ENCODE results near the gene MYL7. TPM values are rescaled to one million over a fixed set of nuclear protein-coding genes. Genes with fewer than 3 reads are reported as not detected.

The MYL7 gene
- total and polyA plus RNA-seq, 2 of the 4 experiments (the other 2 are of a cell fraction), result 0.24 TPM; not detected in 1

DNA sequence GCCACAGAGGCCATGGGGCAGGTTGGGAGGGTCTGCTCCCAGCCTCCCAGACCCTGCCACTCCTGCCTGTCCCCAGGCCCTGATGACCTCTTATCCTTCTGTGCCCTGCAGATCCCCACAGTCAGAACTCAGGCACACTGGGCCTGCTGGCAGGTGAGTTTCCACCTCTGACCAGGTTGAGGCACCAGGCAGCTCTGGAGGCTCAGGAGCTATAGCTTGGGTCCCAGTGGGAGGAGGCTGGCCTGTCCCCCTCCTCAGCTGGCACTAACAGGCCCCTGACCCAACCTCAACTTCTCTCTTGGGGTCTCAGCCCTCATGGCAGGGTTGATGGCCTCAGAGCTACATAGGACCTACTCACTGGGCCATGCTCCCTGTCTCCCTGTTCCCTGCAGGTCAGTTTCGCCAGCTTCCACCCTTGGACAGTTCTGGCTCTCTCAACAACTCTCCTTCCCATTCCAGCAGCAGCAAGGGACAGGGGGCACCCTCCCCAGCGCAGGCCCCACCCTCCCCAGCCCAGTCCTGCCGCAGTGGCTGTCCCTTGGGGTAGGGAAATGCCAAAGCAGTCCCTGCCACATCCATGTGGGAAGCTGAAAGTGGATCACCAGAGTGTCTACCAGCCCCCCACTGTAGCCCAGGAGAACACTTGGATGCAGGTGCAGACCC is 39.7 kb downstream of the MYL7 start (continued):
- TF ChIP-seq BHLHE40 (IDR thresholded peaks at IDR 0.05; ENCODE audit: low read depth, low read length), result no peak

DNA sequence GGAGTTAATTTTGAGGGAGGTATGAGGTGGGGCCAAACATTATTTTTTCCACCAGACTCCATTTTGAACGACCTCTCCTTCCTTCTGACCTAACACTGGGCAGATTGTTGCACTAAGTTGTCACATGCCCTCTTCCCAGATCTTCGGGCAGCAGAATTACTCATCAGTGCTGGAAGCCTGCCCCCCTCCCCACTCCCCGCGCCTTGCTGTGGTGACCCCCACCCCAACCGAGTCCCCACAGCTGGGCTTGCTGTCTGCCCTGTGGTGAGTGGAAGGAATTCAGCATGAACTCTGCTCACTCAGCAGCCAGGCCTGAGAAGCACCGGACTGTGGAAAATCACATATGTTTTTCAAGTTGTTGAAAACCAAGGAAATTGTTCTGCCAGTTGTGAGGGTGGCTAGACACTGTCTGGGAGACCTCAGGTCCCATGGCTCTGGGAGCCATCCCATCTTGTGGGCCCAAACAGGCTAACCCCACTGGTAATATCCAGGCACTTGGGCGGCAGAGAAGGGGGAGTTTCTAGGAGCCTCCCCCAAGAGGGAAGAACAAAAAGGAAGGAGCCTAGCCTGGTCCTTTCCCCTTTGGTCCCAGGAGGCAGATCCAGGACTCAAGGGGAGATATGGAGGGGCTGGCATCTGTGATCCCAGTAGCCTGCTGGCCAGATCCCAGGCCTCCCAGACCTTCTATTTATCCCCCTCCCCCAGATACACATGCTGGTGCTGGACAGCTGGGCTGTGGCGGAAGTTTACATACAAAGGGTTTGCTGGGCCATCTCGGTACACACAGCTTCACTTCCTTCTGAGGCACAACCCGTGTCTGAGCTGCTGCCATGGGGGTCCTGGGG is 40.5 kb downstream of the MYL7 start:
- Histone ChIP-seq H2BK5ac (ENCODE audit: low read depth, low read length, poor library complexity, severe bottlenecking) (peak overlapping the region; percentile 72), H3K4me1 (ENCODE audit: control insufficient read depth, insufficient read depth, low read length) (peaks cover 30% of the 10 kb centered on the region), H4K5ac (ENCODE audit: low read depth, low read length) (peak overlapping the region; percentile 97), H3K56ac (ENCODE audit: extremely low read depth, insufficient read depth, low read length) (no peak overlapping the region), H2BK15ac (ENCODE audit: low read depth, low read length) (peak overlapping the region; percentile 69; the same call in 1 of the 3 replicates), H3K27me3 (ENCODE audit: control insufficient read depth, insufficient read depth, low read length) (no peaks in the 10 kb centered on the region), H2AK9ac (replicated peaks; ENCODE audit: low read depth, low read length, poor library complexity) (peak overlapping the region; percentile 83), H3K4me3 (ENCODE audit: insufficient read depth, low read depth, low read length) (no peak overlapping the region), H3K4me2 (ENCODE audit: low read depth, low read length) (no peak overlapping the region), H3K9me1 (ENCODE audit: insufficient read depth, low read length) (peaks cover 25% of the 10 kb centered on the region), H3K4ac (ENCODE audit: low read depth, low read length) (peak overlapping the region; percentile 90), H3K14ac (replicated peaks; ENCODE audit: low read depth, low read length) (peak overlapping the region; percentile 73), H2BK20ac (ENCODE audit: low read depth, low read length) (peak overlapping the region; percentile 78), H2BK120ac (ENCODE audit: low read depth, low read length) (peak overlapping the region; percentile 91), H4K20me1 (ENCODE audit: insufficient read depth, low read length) (no peaks in the 10 kb centered on the region), H3K9me3 (ENCODE audit: control insufficient read depth, insufficient read depth, low read length) (no peaks in the 10 kb centered on the region), H3K79me1 (ENCODE audit: low read depth in 1 of 2, low read length in 2 of 2) (no peaks in the 10 kb centered on the region; a peak in 1 of 4 replicates), H4K91ac (ENCODE audit: insufficient read depth, low read depth, low read length) (peak overlapping the region; percentile 72), H3K9ac (ENCODE audit: low read depth, low read length) (no peak overlapping the region), H4K8ac (ENCODE audit: low read depth in 2 of 2, low read length in 2 of 2) (peak overlapping the region; percentile 73 to 89), H3K36me3 (ENCODE audit: control insufficient read depth, insufficient read depth, low read length) (no peaks in the 10 kb centered on the region), H2AFZ (replicated peaks; ENCODE audit: low read length, poor library complexity) (peak overlapping the region; percentile 90), H3K18ac (ENCODE audit: low read depth, low read length) (peak overlapping the region; percentile 91), H3K23ac (ENCODE audit: low read depth, low read length) (peak overlapping the region; percentile 32; the same call in 1 of the 2 replicates), H2AK5ac (ENCODE audit: low read depth, low read length) (peak overlapping the region; percentile 84; the same call in 1 of the 2 replicates), H3K27ac (ENCODE audit: insufficient read depth, low read length) (peak overlapping the region; percentile 70)
- in situ Hi-C loops (cut with MboI; ENCODE audit: low sequenced_read_pairs) (no loop called here), intact Hi-C loops (cut with micrococcal nuclease) (loop anchor here (2.0 kb wide), 1 partner anchor 18 kb away; the partner anchor contains the start of gene POLM), dilution Hi-C loops (cut with HindIII; ENCODE audit: low sequenced_read_pairs, unreplicated experiment) (no loop called here)
- WGBS, 2 experiments (ENCODE audit: extremely low coverage in 2 of 2, insufficient read length in 1 of 2), result 25% methylated on average over 2 of the region's 10 CpGs; no CpG with 5 or more reads in 1 of the 2 experiments
- DNase-seq (peak; percentile 78), ATAC-seq (ENCODE audit: low read depth) (peak; percentile 73)
- CTCF ChIA-PET, result no interaction called here
- POLR2A ChIA-PET (ENCODE audit: unreplicated experiment), result no interaction called here
- no TSS peak for BruUV-seq (replicated peaks)
- 0 out of 2 replicates have a peak, but pooled peaks have one; percentile 16 for TF ChIP-seq MAFK (IDR thresholded peaks at IDR 0.05; ENCODE audit: low read depth, low read length)
- TF ChIP-seq FOS (IDR thresholded peaks at IDR 0.05; ENCODE audit: low read depth, low read length), result no peak
- TF ChIP-seq SMC3 (IDR thresholded peaks at IDR 0.05; ENCODE audit: low read depth, low read length), result no peak
- no peak for TF ChIP-seq RAD21 (IDR thresholded peaks at IDR 0.05; ENCODE audit: low read length)
- no peak for TF ChIP-seq MXI1 (IDR thresholded peaks at IDR 0.05; ENCODE audit: borderline replicate concordance, low read depth, low read length)
- no peak for TF ChIP-seq CTCF (conservative IDR thresholded peaks at IDR 0.05; ENCODE audit: low read depth, low read length)
- no peak for TF ChIP-seq POLR2A (IDR thresholded peaks at IDR 0.05; ENCODE audit: low read depth, low read length)
- TF ChIP-seq RCOR1 (IDR thresholded peaks at IDR 0.05; ENCODE audit: insufficient replicate concordance, low read length), result no peak
- TF ChIP-seq NFE2L2 (IDR thresholded peaks at IDR 0.05; ENCODE audit: low read depth, low read length), result no peak
- TF ChIP-seq, protein P1, sequence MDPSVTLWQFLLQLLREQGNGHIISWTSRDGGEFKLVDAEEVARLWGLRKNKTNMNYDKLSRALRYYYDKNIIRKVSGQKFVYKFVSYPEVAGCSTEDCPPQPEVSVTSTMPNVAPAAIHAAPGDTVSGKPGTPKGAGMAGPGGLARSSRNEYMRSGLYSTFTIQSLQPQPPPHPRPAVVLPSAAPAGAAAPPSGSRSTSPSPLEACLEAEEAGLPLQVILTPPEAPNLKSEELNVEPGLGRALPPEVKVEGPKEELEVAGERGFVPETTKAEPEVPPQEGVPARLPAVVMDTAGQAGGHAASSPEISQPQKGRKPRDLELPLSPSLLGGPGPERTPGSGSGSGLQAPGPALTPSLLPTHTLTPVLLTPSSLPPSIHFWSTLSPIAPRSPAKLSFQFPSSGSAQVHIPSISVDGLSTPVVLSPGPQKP (IDR thresholded peaks at IDR 0.05; ENCODE audit: borderline replicate concordance, low read depth, low read length), result no peak
- TF ChIP-seq BHLHE40 (IDR thresholded peaks at IDR 0.05; ENCODE audit: low read depth, low read length), result peak; percentile 17; the same call in 1 of the 2 replicates
